B cell (primary cell): Measurements from ENCODE around the gene SSBP2.

Experiments used
- EZH2 ChIP-seq: IDR thresholded peaks from 2 replicates; pipeline ENCODE4 v1.6.1; 2012; ENCODE audit warnings: borderline replicate concordance, low read depth, mild to moderate bottlenecking, moderate library complexity, low read length; ENCODE audit not compliant: insufficient read depth, poor library complexity, severe bottlenecking
- TF ChIP-seq, protein P1 (sequence below): fragments of 200-600 bp; IDR thresholded peaks from one replicate; pipeline ENCODE4 v1.8.0; 2022; ENCODE audit warnings: antibody characterized with exemption, mild to moderate bottlenecking

DNA sequence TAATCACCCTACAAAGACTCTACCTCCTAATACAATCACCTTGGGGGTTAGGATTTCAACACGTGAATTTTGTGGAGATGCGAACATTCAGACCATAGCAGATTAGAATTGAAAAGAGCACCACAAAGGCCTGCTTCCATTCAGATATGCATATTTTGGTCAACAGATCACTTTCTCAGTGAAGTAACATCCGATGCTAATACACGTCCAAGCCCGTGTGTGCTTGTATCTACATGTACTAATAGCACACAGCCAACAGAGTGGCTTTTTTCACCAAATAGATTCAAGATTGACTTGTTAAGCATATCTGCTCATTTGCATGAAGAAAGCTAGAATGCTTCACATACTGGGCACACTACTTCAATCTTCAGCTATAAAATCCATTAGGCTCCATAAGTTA is 35.6 kb upstream of the SSBP2 start:
- TF ChIP-seq, protein P1, sequence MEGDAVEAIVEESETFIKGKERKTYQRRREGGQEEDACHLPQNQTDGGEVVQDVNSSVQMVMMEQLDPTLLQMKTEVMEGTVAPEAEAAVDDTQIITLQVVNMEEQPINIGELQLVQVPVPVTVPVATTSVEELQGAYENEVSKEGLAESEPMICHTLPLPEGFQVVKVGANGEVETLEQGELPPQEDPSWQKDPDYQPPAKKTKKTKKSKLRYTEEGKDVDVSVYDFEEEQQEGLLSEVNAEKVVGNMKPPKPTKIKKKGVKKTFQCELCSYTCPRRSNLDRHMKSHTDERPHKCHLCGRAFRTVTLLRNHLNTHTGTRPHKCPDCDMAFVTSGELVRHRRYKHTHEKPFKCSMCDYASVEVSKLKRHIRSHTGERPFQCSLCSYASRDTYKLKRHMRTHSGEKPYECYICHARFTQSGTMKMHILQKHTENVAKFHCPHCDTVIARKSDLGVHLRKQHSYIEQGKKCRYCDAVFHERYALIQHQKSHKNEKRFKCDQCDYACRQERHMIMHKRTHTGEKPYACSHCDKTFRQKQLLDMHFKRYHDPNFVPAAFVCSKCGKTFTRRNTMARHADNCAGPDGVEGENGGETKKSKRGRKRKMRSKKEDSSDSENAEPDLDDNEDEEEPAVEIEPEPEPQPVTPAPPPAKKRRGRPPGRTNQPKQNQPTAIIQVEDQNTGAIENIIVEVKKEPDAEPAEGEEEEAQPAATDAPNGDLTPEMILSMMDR, result no peak
- no peak for TF ChIP-seq EZH2
